Neutrophil (primary cell): ENCODE data around the gene SLC6A20.

Experiments
- H3K27ac ChIP-seq: fragments of 200-600 bp; sonication (generic); 2 replicates; pipeline ENCODE4 v1.5.1; 2016; ENCODE audit warnings: mild to moderate bottlenecking, moderate library complexity
- H3K27me3 ChIP-seq: fragments of 200-600 bp; sonication (generic); 2 replicates; pipeline ENCODE4 v1.6.0; 2016; ENCODE audit warnings: mild to moderate bottlenecking
- H3K36me3 ChIP-seq: fragments of 200-600 bp; sonication (generic); 2 replicates; pipeline ENCODE4 v1.5.1; 2017
- H3K4me1 ChIP-seq, 2 experiments: fragments of 200-600 bp in 1 of 2; sonication (generic) in 1 of 2; 1 replicate in 1 of 2; 2 replicates in 1 of 2; pipeline versions ENCODE4 v1.5.1 to v1.6.1; 2013 to 2016; ENCODE audit warnings: low read depth in 1 of 2, low read length in 1 of 2, mild to moderate bottlenecking in 1 of 2, moderate library complexity in 1 of 2; ENCODE audit not compliant: control insufficient read depth in 1 of 2, insufficient read depth in 1 of 2
- H3K4me3 ChIP-seq, 2 experiments: fragments of 200-600 bp in 1 of 2; sonication (generic) in 1 of 2; 1 replicate in 1 of 2; 2 replicates in 1 of 2; pipeline ENCODE4 v1.5.1; 2013 to 2016; ENCODE audit warnings: low read depth in 1 of 2, low read length in 1 of 2, mild to moderate bottlenecking in 1 of 2, moderate library complexity in 1 of 2
- H3K9me3 ChIP-seq: fragments of 200-600 bp; sonication (generic); 2 replicates; pipeline ENCODE4 v1.5.1; 2016
- TF ChIP-seq, protein P1 (sequence below): fragments of 200-600 bp; sonication (generic); IDR thresholded peaks from 2 replicates; pipeline ENCODE4 v1.5.1; 2016; ENCODE audit warnings: antibody characterized with exemption

The SLC6A20 gene

DNA sequence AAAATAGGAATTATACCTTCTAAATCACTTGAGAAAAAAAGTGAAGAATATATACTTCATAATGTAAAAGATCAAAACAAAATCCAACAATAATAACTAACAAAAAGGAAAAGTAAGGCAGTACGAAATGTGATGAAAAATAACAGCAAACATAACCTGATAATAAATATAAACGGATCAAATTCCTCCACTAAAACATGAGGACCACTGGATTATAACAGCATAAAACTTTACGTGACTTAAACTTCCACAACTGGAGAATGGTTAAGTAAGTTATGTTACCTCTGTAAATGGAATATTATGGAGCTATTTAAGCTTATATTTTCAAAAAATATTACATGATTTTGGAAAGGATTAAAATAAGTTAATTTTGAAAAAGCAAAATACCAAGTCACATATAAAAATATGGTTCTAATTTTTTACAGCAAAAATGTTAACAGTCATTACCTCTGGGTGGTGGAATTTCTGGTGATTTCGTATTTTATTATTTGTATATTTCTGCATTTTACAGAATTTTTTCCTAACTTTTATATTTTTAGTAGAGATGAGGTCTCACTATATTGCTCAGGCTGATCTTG is 7.0 kb downstream of the SLC6A20 start:
- Histone ChIP-seq H3K9me3 (no peaks in the 10 kb centered on the region), H3K4me3 (no peak overlapping the region), H3K36me3 (no peaks in the 10 kb centered on the region), H3K27ac (no peak overlapping the region), H3K4me1 (peaks cover 20 to 21% of the 10 kb centered on the region in 2 experiments), H3K27me3 (peaks cover 4% of the 10 kb centered on the region)
- TF ChIP-seq, protein P1, sequence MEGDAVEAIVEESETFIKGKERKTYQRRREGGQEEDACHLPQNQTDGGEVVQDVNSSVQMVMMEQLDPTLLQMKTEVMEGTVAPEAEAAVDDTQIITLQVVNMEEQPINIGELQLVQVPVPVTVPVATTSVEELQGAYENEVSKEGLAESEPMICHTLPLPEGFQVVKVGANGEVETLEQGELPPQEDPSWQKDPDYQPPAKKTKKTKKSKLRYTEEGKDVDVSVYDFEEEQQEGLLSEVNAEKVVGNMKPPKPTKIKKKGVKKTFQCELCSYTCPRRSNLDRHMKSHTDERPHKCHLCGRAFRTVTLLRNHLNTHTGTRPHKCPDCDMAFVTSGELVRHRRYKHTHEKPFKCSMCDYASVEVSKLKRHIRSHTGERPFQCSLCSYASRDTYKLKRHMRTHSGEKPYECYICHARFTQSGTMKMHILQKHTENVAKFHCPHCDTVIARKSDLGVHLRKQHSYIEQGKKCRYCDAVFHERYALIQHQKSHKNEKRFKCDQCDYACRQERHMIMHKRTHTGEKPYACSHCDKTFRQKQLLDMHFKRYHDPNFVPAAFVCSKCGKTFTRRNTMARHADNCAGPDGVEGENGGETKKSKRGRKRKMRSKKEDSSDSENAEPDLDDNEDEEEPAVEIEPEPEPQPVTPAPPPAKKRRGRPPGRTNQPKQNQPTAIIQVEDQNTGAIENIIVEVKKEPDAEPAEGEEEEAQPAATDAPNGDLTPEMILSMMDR, result no peak

DNA sequence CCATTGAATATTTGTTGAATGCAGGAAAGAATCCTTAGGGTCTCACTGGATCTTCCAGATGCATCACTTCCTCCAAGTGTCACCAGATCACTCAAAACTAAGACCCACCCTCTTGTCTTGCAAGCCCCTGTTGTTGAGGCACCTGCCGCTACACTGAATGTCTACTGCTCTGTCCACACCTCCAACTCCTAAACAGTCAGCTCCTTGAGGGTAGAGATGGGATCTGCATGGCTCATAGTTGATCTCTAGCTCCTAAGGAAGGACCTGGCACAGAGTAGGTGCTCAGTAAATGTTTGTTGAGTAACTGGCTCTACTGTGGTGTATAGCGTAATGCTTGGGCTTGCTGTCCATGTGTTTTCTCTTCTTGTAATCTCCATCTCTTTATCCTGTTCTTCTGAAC is 8.8 kb downstream of the SLC6A20 start:
- TF ChIP-seq, protein P1, result no peak
- Histone ChIP-seq H3K9me3 (no peaks in the 10 kb centered on the region), H3K4me1 (peaks cover 18 to 21% of the 10 kb centered on the region in 2 experiments), H3K4me3 (no peak overlapping the region), H3K27me3 (peaks cover 8% of the 10 kb centered on the region), H3K36me3 (no peaks in the 10 kb centered on the region), H3K27ac (no peak overlapping the region)

DNA sequence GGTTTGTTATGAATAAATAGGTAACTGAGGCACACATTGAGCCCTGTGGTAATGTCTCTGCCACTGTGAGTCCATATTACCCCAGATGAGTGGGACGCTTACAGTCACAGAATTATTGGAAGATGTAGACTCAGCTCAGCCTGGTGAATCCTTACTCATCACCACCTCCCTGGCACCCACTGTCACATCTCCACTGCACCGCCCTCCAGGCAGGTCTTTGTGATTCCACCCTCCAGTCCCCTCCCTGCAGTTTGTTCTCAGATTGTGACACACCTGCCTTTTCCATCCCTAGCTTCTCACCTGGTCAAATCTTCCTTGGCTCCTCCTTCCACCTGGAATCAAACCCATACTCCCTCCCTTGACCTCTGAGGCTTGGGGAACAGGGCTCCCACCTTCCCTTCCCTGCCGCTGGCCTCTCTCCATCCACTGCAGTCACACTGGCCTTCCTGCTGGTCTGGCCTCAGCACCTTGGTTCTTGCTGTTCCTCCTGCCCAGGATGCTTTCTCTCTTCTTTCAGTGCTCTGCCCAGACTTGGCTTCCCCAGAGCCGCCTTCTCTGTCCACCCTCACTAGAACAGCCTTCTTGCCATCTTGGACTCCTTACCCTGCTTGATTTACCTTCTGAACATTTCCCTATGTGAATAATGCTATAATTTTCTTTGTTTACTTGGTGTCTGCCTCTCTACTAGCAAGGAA is 9.4 kb downstream of the SLC6A20 start:
- Histone ChIP-seq H3K4me3 (no peak overlapping the region), H3K4me1 (peaks cover 12 to 15% of the 10 kb centered on the region in 2 experiments), H3K36me3 (no peaks in the 10 kb centered on the region), H3K27ac (no peak overlapping the region), H3K9me3 (no peaks in the 10 kb centered on the region), H3K27me3 (peaks cover 8% of the 10 kb centered on the region)
- TF ChIP-seq, protein P1, result no peak

DNA sequence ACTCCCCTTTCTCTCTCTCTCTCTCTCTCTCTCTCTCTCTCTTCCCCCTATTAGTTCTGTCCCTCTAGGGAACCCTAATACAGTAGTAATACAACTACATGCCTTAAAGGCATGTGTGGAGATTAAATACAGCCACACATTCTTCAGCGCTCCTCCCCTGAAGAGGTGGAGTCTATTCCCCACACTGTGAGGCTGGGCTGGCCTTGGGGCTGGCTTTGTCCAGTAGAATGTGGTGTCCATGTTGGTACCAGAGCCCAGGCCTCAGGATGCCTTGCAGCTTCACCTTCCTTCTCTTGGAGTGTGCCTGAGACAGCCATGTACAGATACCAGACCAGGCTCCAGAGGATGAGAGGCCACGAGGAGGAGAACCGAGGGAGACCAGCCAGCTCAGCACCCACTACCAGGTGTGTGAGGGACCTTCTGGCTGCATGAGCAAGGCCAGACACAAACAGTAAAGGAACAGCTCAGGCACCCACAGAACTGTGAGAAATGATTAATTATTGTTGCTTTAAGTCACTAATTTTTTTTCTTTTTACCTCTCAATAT is 10.7 kb downstream of the SLC6A20 start:
- H3K36me3 ChIP-seq, result no peaks in the 10 kb centered on the region
- H3K27ac ChIP-seq, result no peak overlapping the region
- no peak overlapping the region for H3K4me3 ChIP-seq
- H3K4me1 ChIP-seq, result peaks cover 0 to 2% of the 10 kb centered on the region in 2 experiments
- no peaks in the 10 kb centered on the region for H3K9me3 ChIP-seq
- TF ChIP-seq, protein P1, result no peak
- H3K27me3 ChIP-seq, result peaks cover 8% of the 10 kb centered on the region

DNA sequence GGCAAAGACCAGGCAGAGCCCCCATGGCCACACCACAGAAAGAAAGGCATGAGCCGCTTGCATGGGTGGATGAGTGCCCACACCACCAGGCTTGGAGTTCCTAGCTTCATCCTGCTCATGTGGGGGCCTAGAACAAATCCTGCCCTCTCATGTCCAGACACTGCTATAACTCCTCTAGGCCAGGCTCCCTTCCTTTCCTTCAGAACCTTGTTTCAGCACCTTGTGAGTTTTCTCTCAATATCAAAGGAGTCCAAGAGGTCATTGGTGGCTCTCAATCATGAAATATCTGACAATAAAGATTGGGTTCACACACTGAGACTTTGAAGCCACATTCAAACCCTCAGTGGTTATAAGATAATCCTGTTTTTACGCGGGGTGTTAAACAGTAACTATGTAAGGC is 12.7 kb downstream of the SLC6A20 start:
- Histone ChIP-seq H3K27me3 (peaks cover 8% of the 10 kb centered on the region), H3K36me3 (no peaks in the 10 kb centered on the region), H3K4me1 (no peaks in the 10 kb centered on the region), H3K9me3 (no peaks in the 10 kb centered on the region), H3K4me3 (no peak overlapping the region), H3K27ac (no peak overlapping the region)
- TF ChIP-seq, protein P1, result no peak
